ENCODE data around the gene DHX38. TPM values are rescaled to one million over a fixed set of nuclear protein-coding genes. Genes with fewer than 3 reads are reported as not detected.

Gene DHX38
- total and polyA plus RNA-seq, 2 donors (not counting 3 experiments of a cell fraction or from before 2014, with no cell fraction given): 47.3 to 78.6 TPM

DNA sequence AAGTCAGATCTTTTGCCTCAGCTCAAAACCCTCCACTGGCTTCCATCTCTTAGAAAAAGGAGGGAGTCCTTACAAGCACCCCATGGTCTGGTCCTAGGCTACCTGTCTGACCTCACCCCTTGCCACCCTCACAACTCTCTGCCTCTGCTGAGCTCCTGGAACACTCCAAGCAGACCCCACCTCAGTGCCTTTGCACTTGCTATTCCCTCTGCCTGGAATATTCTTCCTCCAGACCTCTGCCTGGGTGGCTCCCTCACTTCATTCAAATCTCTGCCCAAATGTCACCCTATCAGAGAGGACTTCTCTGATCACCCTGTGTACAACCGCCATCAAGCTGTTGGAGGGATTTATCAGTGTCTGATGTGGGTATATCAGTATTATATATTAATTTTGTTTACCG is 40.9 kb downstream of the DHX38 start:
- DNase-seq (ENCODE audit: low read depth, low spot score): no peak
- Histone ChIP-seq H2AFZ (ENCODE audit: low read depth, low read length) (no peak overlapping the region), H3K4me3 (replicated peaks in 1 of 3; ENCODE audit: insufficient read depth in 1 of 3, low read depth in 1 of 3, low read length in 3 of 3) (no peak overlapping the region), H3K9me3 (replicated peaks; ENCODE audit: control insufficient read depth, insufficient read depth, low read length) (no peaks in the 10 kb centered on the region), H3K36me3 (ENCODE audit: control insufficient read depth in 2 of 2, extremely low read depth in 1 of 2, insufficient read depth in 2 of 2, low read length in 2 of 2) (no peaks in the 10 kb centered on the region), H3K9me1 (replicated peaks; ENCODE audit: control insufficient read depth, extremely low read depth, insufficient read depth, low read length) (no peaks in the 10 kb centered on the region), H3K27me3 (ENCODE audit: control insufficient read depth in 2 of 2, insufficient read depth in 2 of 2, low read length in 2 of 2) (peaks cover 0 to 3% of the 10 kb centered on the region in 2 experiments), H4K20me1 (replicated peaks; ENCODE audit: control insufficient read depth, extremely low read depth, insufficient read depth, low read length) (no peaks in the 10 kb centered on the region), H3K4me2 (ENCODE audit: insufficient read depth, low read length) (no peak overlapping the region), H3K79me2 (ENCODE audit: control insufficient read depth, insufficient read depth, low read length) (no peaks in the 10 kb centered on the region), H3K4me1 (ENCODE audit: control insufficient read depth, extremely low read depth, insufficient read depth, low read length) (no peaks in the 10 kb centered on the region), H3K9ac (replicated peaks; ENCODE audit: extremely low read depth, insufficient read depth, low read length) (no peak overlapping the region), H3K27ac (ENCODE audit: insufficient read depth, low read depth, low read length) (no peak overlapping the region)
- TF ChIP-seq FOS (IDR thresholded peaks at IDR 0.05; ENCODE audit: borderline replicate concordance, insufficient read depth, low read length) (no peak), POLR2A (IDR thresholded peaks at IDR 0.05; ENCODE audit: low read depth, low read length) (no peak), EZH2 (IDR thresholded peaks at IDR 0.05; ENCODE audit: borderline replicate concordance, low read depth, low read length, severe bottlenecking) (no peak), JUN (IDR thresholded peaks at IDR 0.05; ENCODE audit: borderline replicate concordance, insufficient read depth, insufficient read length, low read depth) (no peak)
- intact Hi-C loops (cut with micrococcal nuclease) (no loop called here), dilution Hi-C loops (cut with MboI; ENCODE audit: extremely low pct_ligation_motif_present, low sequenced_read_pairs) (loop anchor here (25.0 kb wide), 1 partner anchor 328 kb away; no protein-coding TSS in a partner anchor)
- no TSS peak for BruUV-seq (replicated peaks)
- ChIA-PET CTCF (interaction anchor here (1.8 kb wide), 1 partner anchor 10 kb away, joined by 9 read pairs; no protein-coding TSS in a partner anchor), POLR2A (no interaction called here)
- no peak for FAIRE-seq

DNA sequence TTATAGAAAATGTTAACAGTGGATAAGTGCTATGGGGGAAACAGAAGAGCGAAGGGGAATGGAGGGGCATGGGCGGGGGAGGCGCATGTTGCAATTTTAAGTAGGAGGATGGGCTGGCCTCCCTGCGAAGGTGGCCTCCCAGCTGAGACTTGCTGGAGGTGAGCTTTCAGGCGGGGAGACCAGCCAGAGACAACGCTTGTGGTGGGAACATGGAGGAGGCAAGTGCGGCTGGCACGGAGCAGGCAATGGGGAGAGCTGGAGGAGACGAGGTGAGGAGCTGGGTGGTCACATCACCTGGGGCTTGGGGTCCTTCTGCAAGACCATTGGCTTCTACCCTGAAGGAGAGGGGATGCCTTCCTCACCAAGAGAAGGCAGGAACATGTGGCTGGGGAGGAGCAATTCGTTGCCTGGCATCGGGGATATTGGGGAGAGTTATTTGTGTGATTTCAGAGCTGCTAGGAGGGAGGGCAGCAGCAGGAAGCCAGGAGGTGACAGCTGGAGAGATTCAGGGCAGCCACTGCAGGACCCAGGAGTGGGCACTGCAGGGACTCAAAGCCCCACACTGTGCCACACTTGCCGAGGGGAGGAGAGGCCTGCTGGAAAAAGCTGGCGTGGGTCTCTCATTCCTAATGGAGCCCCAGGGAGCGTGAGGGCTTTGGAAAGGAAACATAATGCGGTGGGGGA is 43.9 kb downstream of the DHX38 start:
- Histone ChIP-seq H4K20me1 (replicated peaks; ENCODE audit: control insufficient read depth, extremely low read depth, insufficient read depth, low read length) (no peaks in the 10 kb centered on the region), H3K27ac (ENCODE audit: insufficient read depth, low read depth, low read length) (no peak overlapping the region), H2AFZ (ENCODE audit: low read depth, low read length) (no peak overlapping the region), H3K27me3 (ENCODE audit: control insufficient read depth in 2 of 2, insufficient read depth in 2 of 2, low read length in 2 of 2) (no peaks in the 10 kb centered on the region), H3K36me3 (ENCODE audit: control insufficient read depth in 2 of 2, extremely low read depth in 1 of 2, insufficient read depth in 2 of 2, low read length in 2 of 2) (no peaks in the 10 kb centered on the region), H3K9me3 (replicated peaks; ENCODE audit: control insufficient read depth, insufficient read depth, low read length) (no peaks in the 10 kb centered on the region), H3K9ac (replicated peaks; ENCODE audit: extremely low read depth, insufficient read depth, low read length) (no peak overlapping the region), H3K79me2 (ENCODE audit: control insufficient read depth, insufficient read depth, low read length) (no peaks in the 10 kb centered on the region), H3K4me1 (ENCODE audit: control insufficient read depth, extremely low read depth, insufficient read depth, low read length) (no peaks in the 10 kb centered on the region), H3K4me2 (ENCODE audit: insufficient read depth, low read length) (no peak overlapping the region), H3K9me1 (replicated peaks; ENCODE audit: control insufficient read depth, extremely low read depth, insufficient read depth, low read length) (no peaks in the 10 kb centered on the region), H3K4me3 (replicated peaks in 1 of 3; ENCODE audit: insufficient read depth in 1 of 3, low read depth in 1 of 3, low read length in 3 of 3) (no peak overlapping the region)
- ChIA-PET CTCF (interaction anchor here (3.4 kb wide), 1 partner anchor 9 kb away, joined by 10 read pairs; no protein-coding TSS in a partner anchor), POLR2A (no interaction called here)
- TF ChIP-seq, protein P1, sequence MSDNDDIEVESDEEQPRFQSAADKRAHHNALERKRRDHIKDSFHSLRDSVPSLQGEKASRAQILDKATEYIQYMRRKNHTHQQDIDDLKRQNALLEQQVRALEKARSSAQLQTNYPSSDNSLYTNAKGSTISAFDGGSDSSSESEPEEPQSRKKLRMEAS (IDR thresholded peaks at IDR 0.05; ENCODE audit: insufficient read depth, insufficient read length): no peak
- TF ChIP-seq, protein P2, sequence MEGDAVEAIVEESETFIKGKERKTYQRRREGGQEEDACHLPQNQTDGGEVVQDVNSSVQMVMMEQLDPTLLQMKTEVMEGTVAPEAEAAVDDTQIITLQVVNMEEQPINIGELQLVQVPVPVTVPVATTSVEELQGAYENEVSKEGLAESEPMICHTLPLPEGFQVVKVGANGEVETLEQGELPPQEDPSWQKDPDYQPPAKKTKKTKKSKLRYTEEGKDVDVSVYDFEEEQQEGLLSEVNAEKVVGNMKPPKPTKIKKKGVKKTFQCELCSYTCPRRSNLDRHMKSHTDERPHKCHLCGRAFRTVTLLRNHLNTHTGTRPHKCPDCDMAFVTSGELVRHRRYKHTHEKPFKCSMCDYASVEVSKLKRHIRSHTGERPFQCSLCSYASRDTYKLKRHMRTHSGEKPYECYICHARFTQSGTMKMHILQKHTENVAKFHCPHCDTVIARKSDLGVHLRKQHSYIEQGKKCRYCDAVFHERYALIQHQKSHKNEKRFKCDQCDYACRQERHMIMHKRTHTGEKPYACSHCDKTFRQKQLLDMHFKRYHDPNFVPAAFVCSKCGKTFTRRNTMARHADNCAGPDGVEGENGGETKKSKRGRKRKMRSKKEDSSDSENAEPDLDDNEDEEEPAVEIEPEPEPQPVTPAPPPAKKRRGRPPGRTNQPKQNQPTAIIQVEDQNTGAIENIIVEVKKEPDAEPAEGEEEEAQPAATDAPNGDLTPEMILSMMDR (IDR thresholded peaks at IDR 0.05; ENCODE audit: extremely low read depth in 1 of 2, insufficient read depth in 1 of 2, low read depth in 1 of 2, low read length in 2 of 2): no peak
- TF ChIP-seq JUN (IDR thresholded peaks at IDR 0.05; ENCODE audit: borderline replicate concordance, insufficient read depth, insufficient read length, low read depth) (no peak), EZH2 (IDR thresholded peaks at IDR 0.05; ENCODE audit: borderline replicate concordance, low read depth, low read length, severe bottlenecking) (no peak), POLR2AphosphoS5 (IDR thresholded peaks at IDR 0.05; ENCODE audit: insufficient read depth, low read depth, low read length) (no peak), GATA2 (IDR thresholded peaks at IDR 0.05; ENCODE audit: insufficient read depth, insufficient read length, low read depth, low read length) (no peak), FOS (IDR thresholded peaks at IDR 0.05; ENCODE audit: borderline replicate concordance, insufficient read depth, low read length) (no peak), MYC (IDR thresholded peaks at IDR 0.05; ENCODE audit: low read depth, low read length) (no peak), POLR2A (IDR thresholded peaks at IDR 0.05; ENCODE audit: low read depth, low read length) (no peak)
- dilution Hi-C loops (cut with MboI; ENCODE audit: extremely low pct_ligation_motif_present, low sequenced_read_pairs) (loop anchor here (25.0 kb wide), 1 partner anchor 325 kb away; no protein-coding TSS in a partner anchor), intact Hi-C loops (cut with micrococcal nuclease) (no loop called here)
- no peak for FAIRE-seq
- no TSS peak for BruUV-seq (replicated peaks)
- DNase-seq (ENCODE audit: low read depth, low spot score): no peak
